SIG-M5 (cell line): Measurements from ENCODE around the gene POTEB3.
"Not testable (repeated sequence)": the region's sequence is repeated elsewhere in the genome, so short reads cannot be mapped to it uniquely, and the experiment has no call there.

Experiments used
- DNase-seq: peaks from one replicate; lab custom pipeline; 2025; lab: John Stamatoyannopoulos, UW

POTEB3 gene

DNA sequence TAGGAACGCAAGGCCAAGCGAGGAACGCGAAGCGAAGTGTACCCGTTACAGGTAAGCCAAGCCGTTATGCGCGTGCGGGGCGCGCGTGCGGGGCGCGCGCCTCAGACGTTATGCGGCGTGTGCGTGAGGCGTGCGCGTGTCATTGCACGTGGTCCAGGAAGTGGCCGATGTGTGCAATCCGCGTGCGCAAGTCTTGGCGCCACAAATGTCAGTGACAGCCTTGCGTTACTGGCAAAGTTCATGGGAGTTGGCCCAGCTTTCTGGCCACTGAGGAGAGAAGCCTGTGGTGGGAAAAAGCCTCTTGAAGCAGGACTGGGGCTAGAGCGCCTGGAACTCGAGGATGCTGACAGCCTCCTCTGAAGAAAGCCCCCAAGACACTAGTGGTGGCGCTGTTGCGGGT lies at the start of gene POTEB3:
TSS of gene POTEB3 (minus strand) at position 101 of the 400 bp plus-strand sequence. CDS start 488 bp downstream, outside the sequence.
- not testable (repeated sequence) for DNase-seq

GRCh38 chr15:21453683-21454082 lies 13.4 kb upstream of the POTEB3 start:
- not testable (repeated sequence) for DNase-seq

DNA sequence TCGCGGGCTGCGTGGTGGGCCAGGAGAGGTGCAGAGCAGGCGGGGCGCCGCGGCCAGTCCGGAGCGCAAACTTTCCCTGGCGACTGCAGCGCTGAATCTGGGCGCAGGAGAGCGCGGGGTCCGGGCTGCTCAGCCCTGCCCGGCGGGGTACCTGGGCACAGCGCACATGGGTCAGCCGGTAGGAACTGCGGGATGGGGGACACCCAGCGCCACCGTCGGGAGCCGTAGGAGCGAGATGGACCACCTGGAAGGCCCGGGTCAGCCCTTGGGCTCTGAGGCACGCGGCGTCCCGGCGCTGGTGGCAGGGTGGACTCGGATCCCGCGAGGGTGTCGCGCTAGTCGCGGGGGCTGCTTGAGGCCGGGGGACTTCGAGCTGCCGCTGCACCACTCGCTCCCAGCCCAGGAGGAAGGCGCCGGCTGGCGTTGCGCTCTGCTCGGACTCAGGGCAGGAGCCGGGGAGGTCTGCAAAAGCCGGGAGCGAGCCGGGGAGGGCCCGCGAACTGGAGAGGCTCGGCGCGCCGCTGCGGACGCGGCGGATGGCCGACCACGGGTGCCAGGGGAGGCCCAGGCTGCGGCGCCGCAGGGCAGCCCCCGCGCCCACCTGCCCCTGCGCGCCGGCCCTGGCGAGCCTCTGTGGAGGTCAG lies 11.7 kb upstream of the POTEB3 start:
- DNase-seq: not testable (repeated sequence)

DNA sequence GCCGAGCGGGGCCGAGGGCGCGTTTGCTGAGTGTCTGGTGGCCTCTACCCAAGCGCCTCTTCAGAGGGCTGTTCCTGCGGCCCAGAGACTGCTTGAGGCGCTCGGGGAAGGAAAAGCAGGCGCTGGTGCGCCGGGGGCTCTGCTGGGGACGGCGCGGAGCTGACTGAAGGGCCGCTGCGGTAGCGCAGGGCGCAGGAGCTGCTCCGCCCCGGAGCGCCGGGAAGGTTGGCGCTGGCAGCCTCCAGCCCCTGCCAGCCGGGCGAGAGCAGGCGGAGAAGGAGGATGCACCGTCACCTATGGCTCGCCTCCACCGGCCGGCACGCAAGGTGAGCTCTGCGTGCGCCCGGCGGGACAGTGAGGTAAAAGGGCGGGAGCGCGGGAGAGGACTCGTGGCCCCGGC lies 11.2 kb upstream of the POTEB3 start:
- not testable (repeated sequence) for DNase-seq

DNA sequence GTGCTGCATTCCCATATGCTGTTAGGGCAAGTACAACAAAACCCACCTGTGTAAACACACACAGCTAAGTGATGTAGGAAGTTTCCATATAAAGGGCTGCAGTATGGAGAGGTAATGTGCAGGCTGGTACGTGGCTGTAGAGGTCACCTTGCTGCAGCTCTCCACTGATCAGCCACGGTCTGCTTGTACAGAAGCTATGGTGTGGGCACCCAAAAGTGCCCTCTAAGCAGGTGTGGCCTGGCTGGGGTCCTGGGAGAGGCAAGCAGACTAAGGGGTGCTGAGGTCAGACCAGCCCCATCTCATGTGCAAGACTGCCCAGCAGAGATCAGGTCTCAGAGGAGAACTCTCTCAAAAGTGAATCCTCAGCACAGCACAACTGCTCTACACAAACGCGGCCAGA lies 32.9 kb downstream of the POTEB3 start:
- not testable (repeated sequence) for DNase-seq

- DNase-seq: not testable (repeated sequence)
Observed at GRCh38 chr15:21401531-21401930, 38.8 kb downstream of the POTEB3 start.

DNA sequence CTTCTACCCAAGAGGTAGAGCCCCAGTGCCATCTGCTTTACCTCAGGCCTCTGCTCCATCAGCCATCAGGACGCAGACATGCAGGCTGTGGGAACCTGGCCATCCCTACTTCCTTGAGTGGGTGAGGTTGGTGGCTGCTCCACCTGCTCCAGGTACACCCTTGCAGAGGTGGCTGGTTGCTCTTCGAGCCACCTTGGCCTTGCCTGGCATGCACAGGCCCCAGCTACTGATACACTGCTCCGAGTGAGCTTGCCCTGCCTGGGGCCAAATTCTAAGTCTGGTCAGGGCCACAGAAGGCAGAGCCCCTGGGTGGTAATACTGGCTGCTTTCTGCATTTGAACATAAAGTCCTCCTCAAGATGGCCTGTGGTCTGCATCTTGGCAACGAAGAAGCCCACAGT lies 41.2 kb downstream of the POTEB3 start:
- not testable (repeated sequence) for DNase-seq

- DNase-seq: not testable (repeated sequence)
Observed at GRCh38 chr15:21398511-21398910, 41.8 kb downstream of the POTEB3 start.

DNA sequence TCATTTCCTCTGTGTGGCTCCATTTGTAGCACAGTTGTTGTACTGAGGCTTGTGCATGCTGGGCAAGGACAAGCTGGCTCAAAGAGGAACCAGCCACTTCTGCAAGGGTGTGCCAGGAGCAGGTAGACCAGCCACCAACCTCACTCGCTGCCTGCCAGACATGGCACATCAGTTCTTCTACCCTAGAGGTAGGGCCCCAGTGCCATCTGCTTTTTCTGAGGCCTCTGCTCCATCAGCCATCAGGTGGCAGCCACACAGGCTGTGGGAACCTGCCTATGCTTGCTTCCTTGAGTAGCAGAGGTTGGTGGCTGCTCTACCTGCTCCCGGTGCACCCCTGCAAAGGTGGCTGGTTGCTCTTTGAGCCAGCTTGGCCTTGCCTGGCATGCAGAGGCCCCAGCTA lies 42.6 kb downstream of the POTEB3 start:
- not testable (repeated sequence) for DNase-seq

DNA sequence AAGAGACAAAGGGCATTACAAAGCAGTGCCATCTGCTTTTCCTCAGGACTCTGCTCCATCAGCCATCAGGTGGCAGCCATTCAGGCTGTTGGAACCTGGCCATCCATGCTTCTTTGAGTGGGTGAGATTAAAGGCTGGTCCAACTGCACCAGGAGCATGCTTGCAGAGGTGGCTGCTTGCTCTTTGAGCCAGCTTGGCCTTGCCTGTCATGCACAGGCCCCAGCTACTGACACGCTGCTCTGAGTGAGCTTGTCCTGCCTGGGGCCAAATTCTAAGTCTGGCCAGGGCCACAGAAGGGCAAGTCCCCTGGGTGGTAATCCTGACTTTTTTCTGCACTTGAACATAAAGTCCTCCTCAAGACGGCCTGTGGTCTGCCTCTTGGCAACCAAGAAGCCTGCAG lies 43.1 kb downstream of the POTEB3 start:
- not testable (repeated sequence) for DNase-seq

DNA sequence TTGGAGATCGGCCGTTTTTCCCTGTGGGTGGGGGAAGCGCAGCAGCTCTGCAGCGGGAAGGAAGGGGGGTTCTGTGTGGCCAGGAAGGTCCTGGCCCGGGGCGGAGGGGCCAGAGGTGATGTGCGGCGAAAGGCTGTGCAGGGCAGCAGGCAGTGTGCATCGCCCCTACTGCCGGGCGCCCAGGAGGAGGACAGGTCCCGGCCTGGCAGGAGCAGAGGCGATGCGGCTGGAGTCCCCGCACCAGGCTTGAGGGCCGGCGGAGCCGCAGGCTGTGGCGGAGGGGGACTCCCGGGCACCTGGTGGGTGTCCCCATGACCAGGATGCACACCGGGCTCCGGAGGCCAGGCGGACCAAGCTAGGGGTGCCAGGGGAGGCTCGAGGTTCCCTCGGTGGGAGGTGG lies 54.3 kb downstream of the POTEB3 start:
- not testable (repeated sequence) for DNase-seq

- not testable (repeated sequence) for DNase-seq
Observed at GRCh38 chr15:21383866-21384485, 56.3 kb downstream of the POTEB3 start.

- DNase-seq: not testable (repeated sequence)
Observed at GRCh38 chr15:21373682-21374081, 66.6 kb downstream of the POTEB3 start.

GRCh38 chr15:21369177-21369576 lies 71.1 kb downstream of the POTEB3 start:
- not testable (repeated sequence) for DNase-seq

DNA sequence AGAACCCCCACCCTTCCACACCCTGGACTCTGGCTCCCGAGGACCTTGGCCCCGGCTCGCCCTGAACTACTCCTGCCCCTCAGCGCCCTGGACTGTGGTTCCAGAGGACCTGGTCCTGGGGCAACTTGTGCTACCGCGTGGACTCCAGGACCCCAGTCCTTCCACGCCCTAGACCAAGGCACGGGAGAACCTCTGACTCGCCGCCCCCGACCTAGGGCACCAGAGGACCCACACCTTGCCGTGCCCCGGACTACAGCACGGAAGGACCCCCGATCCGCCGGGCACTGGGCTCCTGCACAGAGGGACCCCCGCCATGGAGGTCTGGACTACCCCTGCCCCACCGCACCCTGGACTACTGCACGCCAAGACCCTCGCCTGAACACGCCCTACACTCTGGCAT lies 71.7 kb downstream of the POTEB3 start:
- DNase-seq: not testable (repeated sequence)
